K562 (cell line): ENCODE results near the gene CCDC93. TPM values are rescaled to one million over a fixed set of nuclear protein-coding genes. Genes with fewer than 3 reads are reported as not detected.

Source experiments
- ATAC-seq: fragments of 200-7000 bp; cut with Tn5 transposase; 3 replicates; pipeline ENCODE4 v1.9.1; 2020; ENCODE audit warnings: moderate library complexity
- BruUV-seq: library from RNA; stranded (reverse); fragments of 400-500 nt; replicated peaks from 2 replicates; lab custom pipeline; 2021; lab: Mats Ljungman, UMichigan
- CTCF ChIA-PET: fragments of 300-600 bp; formaldehyde crosslinking; extraction: SDS; loops from one replicate; lab custom pipeline; 2021; ENCODE audit warnings: low intra/inter-chr PET ratio; lab: Yijun Ruan, JAX
- POLR2A ChIA-PET: fragments of 300-600, 350-650 bp; sonication (Branson Sonifier 250); formaldehyde crosslinking; extraction: SDS; loops from one replicate; lab custom pipeline; 2021; ENCODE audit warnings: antibody characterized with exemption, inconsistent platforms; lab: Yijun Ruan, JAX
- DNase-seq, 4 experiments: peaks; one replicate each; pipeline versions ENCODE4 v3.0.0 to v3.0.0-alpha.2; 2011 to 2018; ENCODE audit warnings: low spot score in 3 of 4, mixed read lengths in 3 of 4; ENCODE audit errors: extremely low read depth in 1 of 4
- FAIRE-seq: peaks from 2 replicates; lab custom pipeline; 2011; peaks lifted over from hg19 to GRCh38; lab: Jason Lieb, UNC
- H2AFZ ChIP-seq: 2 replicates; pipeline ENCODE4 v1.6.0; 2011; ENCODE audit warnings: low read depth, low read length, control low read depth, inconsistent platforms
- H3K27ac ChIP-seq: fragments of 200-600 bp; 3 replicates; pipeline ENCODE4 v1.8.0; 2011; ENCODE audit warnings: low read depth, mild to moderate bottlenecking, control low read depth, inconsistent platforms, low read length, moderate library complexity, mixed read lengths; ENCODE audit errors: extremely low read depth
- H3K27me3 ChIP-seq, 2 experiments: fragments of 300-600 bp in 1 of 2; 2 replicates in 1 of 2; 3 replicates in 1 of 2; pipeline versions ENCODE4 v1.6.0 to v1.8.0; 2011; ENCODE audit warnings: inconsistent platforms in 2 of 2, low read length in 2 of 2, mild to moderate bottlenecking in 1 of 2, mixed read lengths in 1 of 2, moderate library complexity in 1 of 2; ENCODE audit not compliant: control insufficient read depth in 2 of 2, insufficient read depth in 2 of 2
- H3K36me3 ChIP-seq: fragments of 300-600 bp; 3 replicates; pipeline ENCODE4 v1.8.0; 2011; ENCODE audit warnings: mild to moderate bottlenecking, low read length, inconsistent platforms; ENCODE audit not compliant: control insufficient read depth, insufficient read depth
- H3K4me1 ChIP-seq, 2 experiments: fragments of 200-600 bp in 1 of 2; replicated peaks in 1 of 2; 2 replicates in 1 of 2; 3 replicates in 1 of 2; pipeline versions ENCODE4 v1.5.1 to v1.8.0; 2011; ENCODE audit warnings: inconsistent platforms in 2 of 2, low read length in 2 of 2, mild to moderate bottlenecking in 1 of 2, mixed read lengths in 1 of 2, moderate library complexity in 1 of 2; ENCODE audit not compliant: control insufficient read depth in 2 of 2, insufficient read depth in 2 of 2
- H3K4me2 ChIP-seq: 2 replicates; pipeline ENCODE4 v1.6.1; 2011; ENCODE audit warnings: low read length, control low read depth, inconsistent platforms, mixed read lengths; ENCODE audit not compliant: insufficient read depth
- H3K4me3 ChIP-seq: fragments of 200-600 bp; sonication (generic), shearing (Covaris generic); 2 replicates; pipeline ENCODE4 v1.5.1; 2016; ENCODE audit warnings: control low read depth, inconsistent platforms
- H3K79me2 ChIP-seq: fragments of 200-600 bp; 3 replicates; pipeline ENCODE4 v1.8.0; 2011; ENCODE audit warnings: low read length, inconsistent platforms; ENCODE audit not compliant: control insufficient read depth, insufficient read depth
- H3K9ac ChIP-seq, 2 experiments: 2 replicates each; pipeline versions ENCODE4 v1.6.0 to v1.6.1; 2011; ENCODE audit warnings: low read depth in 2 of 2, low read length in 2 of 2, control low read depth in 1 of 2, inconsistent platforms in 1 of 2, mild to moderate bottlenecking in 1 of 2, mixed read lengths in 1 of 2; ENCODE audit not compliant: insufficient read depth in 1 of 2
- H3K9me1 ChIP-seq: one replicate; pipeline ENCODE4 v1.6.0; 2011; ENCODE audit warnings: inconsistent platforms, mild to moderate bottlenecking, low read length, moderate library complexity; ENCODE audit not compliant: control insufficient read depth, insufficient read depth
- H3K9me3 ChIP-seq: replicated peaks from 2 replicates; pipeline ENCODE4 v1.5.1; 2011; ENCODE audit warnings: low read depth, low read length, inconsistent platforms; ENCODE audit not compliant: control insufficient read depth, insufficient read depth
- H4K20me1 ChIP-seq: replicated peaks from 2 replicates; pipeline ENCODE4 v1.6.1; 2011; ENCODE audit warnings: low read length, inconsistent platforms, mixed read lengths; ENCODE audit not compliant: control insufficient read depth, insufficient read depth
- CEBPB ChIP-seq: fragments of 450-650 bp; IDR thresholded peaks from 2 replicates; pipeline ENCODE4 v1.6.1; 2016; ENCODE audit warnings: missing genetic modification characterization, missing compliant biosample characterization
- CEBPG ChIP-seq, 3 experiments: fragments of 200-800 bp in 1 of 3; sonication (Bioruptor generic) in 1 of 3; sonication (generic) in 1 of 3; formaldehyde crosslinking in 1 of 3; IDR thresholded peaks in 2 of 3; conservative IDR thresholded peaks in 1 of 3; 2 replicates each; pipeline versions ENCODE4 v1.6.1 to v1.8.0; 2016 to 2022; ENCODE audit warnings: missing compliant biosample characterization in 2 of 3, missing genetic modification characterization in 2 of 3, mild to moderate bottlenecking in 1 of 3, missing genetic modification reagents in 1 of 3
- WGBS: fragments of 100-300 bp; shearing (Covaris generic); methylation state at CpG from one replicate; pipeline ENCODE4 v1.1.6; 2016; ENCODE audit warnings: low coverage, mixed read lengths; ENCODE audit not compliant: insufficient coverage; ENCODE audit errors: missing lambda C conversion rate; 5-methylcytosine and 5-hydroxymethylcytosine counted together
- in situ Hi-C: fragments of 300-500 bp; cut with MboI; formaldehyde crosslinking; loops from 4 replicates; pipeline ENCODE4 v1.15.0; 2018; ENCODE audit warnings: inconsistent platforms, mixed read lengths
- intact Hi-C: fragments of 100-400 bp; cut with micrococcal nuclease; formaldehyde crosslinking; loops from 2 replicates; pipeline ENCODE4 v1.14.2; 2022
- polyA plus RNA-seq, 8 experiments: library from polyadenylated mRNA; depleted of rRNA in 4 of 8; stranded (reverse) in 5 of 8; unstranded in 3 of 8; fragments of >200 nt; fragmentation: Nextera tagmentation in 2 of 8; fragmentation: Illumina TruSeq in 1 of 8; extraction: Ambion mirVana in 2 of 8; extraction: Trizol in 1 of 8; gene quantifications; 2 replicates each; pipeline versions ENCODE4 v1.2.1 to v1.2.3, GENCODE V29; 2011 to 2014; ENCODE audit warnings: inconsistent platforms in 1 of 8, missing spikeins in 1 of 8
- total RNA-seq, 7 experiments: library from RNA; depleted of rRNA in 6 of 7; stranded (reverse); fragments of >200 nt in 6 of 7; fragmentation: Illumina TruSeq in 2 of 7; extraction: Trizol in 2 of 7; gene quantifications; 2 replicates each; pipeline versions ENCODE4 v1.2.1 to v1.2.3, GENCODE V29; 2011 to 2021; ENCODE audit warnings: low replicate concordance in 1 of 7
- TF ChIP-seq, protein P1 (sequence below): fragments of 150-350 bp; IDR thresholded peaks from 2 replicates; pipeline ENCODE4 v1.6.1; 2014; ENCODE audit warnings: low read depth, mild to moderate bottlenecking, low read length, borderline replicate concordance

CCDC93 gene
- total and polyA plus RNA-seq, 9 of the 15 experiments (the other 6 are each of a cell fraction or from before 2014, with no cell fraction given) = 3.3 to 19.3 (median 12.4) TPM

DNA sequence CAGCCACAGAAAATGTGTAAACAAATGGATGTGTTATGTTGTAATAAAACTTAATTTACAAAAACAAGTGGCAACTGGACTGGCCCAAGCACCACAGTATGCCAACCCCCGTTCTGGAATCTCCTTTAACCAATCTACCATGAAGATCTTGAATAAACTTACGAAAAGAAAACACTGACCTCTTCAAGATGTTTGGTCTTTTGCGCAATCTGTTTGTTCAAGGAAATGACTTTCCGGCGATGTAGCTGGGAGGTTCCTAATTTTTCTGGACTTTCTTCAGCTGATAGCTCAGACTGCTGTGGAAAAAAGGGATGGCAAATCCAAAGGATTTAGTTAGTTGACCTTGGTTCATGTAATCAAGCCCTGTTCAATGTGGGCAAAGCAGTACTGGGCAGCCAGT lies 55.7 kb downstream of the CCDC93 start:
- DNase-seq = no peak
- in situ Hi-C loops = no loop called here
- Histone ChIP-seq H3K9me1 (no peaks in the 10 kb centered on the region), H3K27me3 (no peaks in the 10 kb centered on the region), H3K4me2 (no peak overlapping the region), H4K20me1 (no peaks in the 10 kb centered on the region; the same call in 1 of the 2 replicates), H3K4me3 (no peak overlapping the region), H3K27ac (no peak overlapping the region), H2AFZ (no peak overlapping the region), H3K36me3 (peaks cover 76% of the 10 kb centered on the region; the same call in 2 of the 3 replicates), H3K79me2 (no peaks in the 10 kb centered on the region), H3K9ac (no peak overlapping the region), H3K4me1 (no peaks in the 10 kb centered on the region), H3K9me3 (no peaks in the 10 kb centered on the region)
- ATAC-seq = no peak
- intact Hi-C loops = no loop called here
- 96% methylated on average over 5 of the region's 5 CpGs for WGBS
- CTCF ChIA-PET = no interaction called here
- POLR2A ChIA-PET = interaction anchor here (1.1 kb wide), 1 partner anchor 10 kb away, joined by 3 read pairs; no protein-coding TSS in a partner anchor
- no peak for FAIRE-seq
- TF ChIP-seq, protein P1, sequence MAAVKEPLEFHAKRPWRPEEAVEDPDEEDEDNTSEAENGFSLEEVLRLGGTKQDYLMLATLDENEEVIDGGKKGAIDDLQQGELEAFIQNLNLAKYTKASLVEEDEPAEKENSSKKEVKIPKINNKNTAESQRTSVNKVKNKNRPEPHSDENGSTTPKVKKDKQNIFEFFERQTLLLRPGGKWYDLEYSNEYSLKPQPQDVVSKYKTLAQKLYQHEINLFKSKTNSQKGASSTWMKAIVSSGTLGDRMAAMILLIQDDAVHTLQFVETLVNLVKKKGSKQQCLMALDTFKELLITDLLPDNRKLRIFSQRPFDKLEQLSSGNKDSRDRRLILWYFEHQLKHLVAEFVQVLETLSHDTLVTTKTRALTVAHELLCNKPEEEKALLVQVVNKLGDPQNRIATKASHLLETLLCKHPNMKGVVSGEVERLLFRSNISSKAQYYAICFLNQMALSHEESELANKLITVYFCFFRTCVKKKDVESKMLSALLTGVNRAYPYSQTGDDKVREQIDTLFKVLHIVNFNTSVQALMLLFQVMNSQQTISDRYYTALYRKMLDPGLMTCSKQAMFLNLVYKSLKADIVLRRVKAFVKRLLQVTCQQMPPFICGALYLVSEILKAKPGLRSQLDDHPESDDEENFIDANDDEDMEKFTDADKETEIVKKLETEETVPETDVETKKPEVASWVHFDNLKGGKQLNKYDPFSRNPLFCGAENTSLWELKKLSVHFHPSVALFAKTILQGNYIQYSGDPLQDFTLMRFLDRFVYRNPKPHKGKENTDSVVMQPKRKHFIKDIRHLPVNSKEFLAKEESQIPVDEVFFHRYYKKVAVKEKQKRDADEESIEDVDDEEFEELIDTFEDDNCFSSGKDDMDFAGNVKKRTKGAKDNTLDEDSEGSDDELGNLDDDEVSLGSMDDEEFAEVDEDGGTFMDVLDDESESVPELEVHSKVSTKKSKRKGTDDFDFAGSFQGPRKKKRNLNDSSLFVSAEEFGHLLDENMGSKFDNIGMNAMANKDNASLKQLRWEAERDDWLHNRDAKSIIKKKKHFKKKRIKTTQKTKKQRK = no peak
- TF ChIP-seq CEBPG (CRISPR knock-in tag; IDR thresholded peaks at IDR 0.05) (no peak), CEBPG (tag; conservative IDR thresholded peaks at IDR 0.05 in 1 of 2, IDR thresholded peaks at IDR 0.05 in 1 of 2) (0 out of 4 replicates have a peak, but pooled peaks of 1 of the 2 experiments have one; percentile 22), CEBPB (peak; percentile 51)
- no TSS peak for BruUV-seq
